GM04504 (cell line): ENCODE results near the gene FERMT1.

Experiments used
- DNase-seq: peaks from one replicate; pipeline ENCODE4 v3.0.0-alpha.2; 2012; ENCODE audit warnings: low read depth

FERMT1 gene

GRCh38 chr20:6122873-6123648 is at the start of gene FERMT1:
Gene FERMT1, minus strand, starts transcription at chr20:6123030. Its CDS starts 3,476 bp downstream, at chr20:6119554.
- peak; percentile 8 for DNase-seq

- no peak for DNase-seq
Observed at GRCh38 chr20:6169251-6169650, 46.4 kb upstream of the FERMT1 start.

- no peak for DNase-seq
Observed at GRCh38 chr20:6168204-6168603, 45.4 kb upstream of the FERMT1 start.

- no peak for DNase-seq
Observed at GRCh38 chr20:6165346-6165745, 42.5 kb upstream of the FERMT1 start.

GRCh38 chr20:6164421-6165341 is 41.9 kb upstream of the FERMT1 start:
- DNase-seq: no peak

- no peak for DNase-seq
Observed at GRCh38 chr20:6160736-6161135, 37.9 kb upstream of the FERMT1 start.

GRCh38 chr20:6157345-6157744 is 34.5 kb upstream of the FERMT1 start:
- DNase-seq: no peak

GRCh38 chr20:6152777-6153176 is 29.9 kb upstream of the FERMT1 start:
- no peak for DNase-seq

GRCh38 chr20:6148073-6148472 is 25.2 kb upstream of the FERMT1 start:
- DNase-seq: no peak

GRCh38 chr20:6142348-6142993 is 19.6 kb upstream of the FERMT1 start:
- peak; percentile 20 for DNase-seq

- DNase-seq: no peak
Observed at GRCh38 chr20:6140947-6141346, 18.1 kb upstream of the FERMT1 start.

GRCh38 chr20:6135347-6135746 is 12.5 kb upstream of the FERMT1 start:
- no peak for DNase-seq

- DNase-seq: no peak
Observed at GRCh38 chr20:6134592-6134991, 11.8 kb upstream of the FERMT1 start.

- no peak for DNase-seq
Observed at GRCh38 chr20:6130045-6130444, 7.2 kb upstream of the FERMT1 start.

- no peak for DNase-seq
Observed at GRCh38 chr20:6127825-6128224, 5.0 kb upstream of the FERMT1 start.

GRCh38 chr20:6126846-6127245 is 4.0 kb upstream of the FERMT1 start:
- DNase-seq: no peak

GRCh38 chr20:6123649-6124014 is 802 bp upstream of the FERMT1 start:
- no peak for DNase-seq

GRCh38 chr20:6122111-6122872 is 538 bp downstream of the FERMT1 start:
- no peak for DNase-seq

- no peak for DNase-seq
Observed at GRCh38 chr20:6121504-6121903, 1.3 kb downstream of the FERMT1 start.

GRCh38 chr20:6120491-6120988 is 2.3 kb downstream of the FERMT1 start:
- DNase-seq: no peak

- no peak for DNase-seq
Observed at GRCh38 chr20:6116758-6117157, 6.1 kb downstream of the FERMT1 start.
